ENCODE results near the gene SLC25A12. TPM values are rescaled to one million over a fixed set of nuclear protein-coding genes. Genes with fewer than 3 reads are reported as not detected.
"Not testable (repeated sequence)": the region's sequence is repeated elsewhere in the genome, so short reads cannot be mapped to it uniquely, and the experiment has no call there.

SLC25A12 gene
- total RNA-seq, 1 donor from 2014 or later: 13.9 TPM

DNA sequence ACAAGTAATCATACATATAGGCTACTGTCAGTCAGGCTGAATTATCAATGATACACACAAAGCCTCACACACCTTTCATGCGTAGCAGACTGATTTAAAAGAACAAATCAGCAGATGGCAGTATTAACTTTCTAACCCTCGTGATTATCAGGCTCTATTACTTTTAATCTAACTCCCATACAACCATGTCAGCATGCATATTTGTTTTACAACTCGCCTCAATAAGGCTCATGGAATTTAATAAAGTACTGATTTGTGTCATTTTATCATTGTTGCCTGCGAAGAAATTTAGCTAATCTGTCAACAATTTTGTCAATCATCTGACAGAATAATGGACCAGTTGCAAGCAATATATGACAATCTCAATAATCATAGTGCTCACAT lies 82.8 kb downstream of the SLC25A12 start:
- TF ChIP-seq, protein P1, sequence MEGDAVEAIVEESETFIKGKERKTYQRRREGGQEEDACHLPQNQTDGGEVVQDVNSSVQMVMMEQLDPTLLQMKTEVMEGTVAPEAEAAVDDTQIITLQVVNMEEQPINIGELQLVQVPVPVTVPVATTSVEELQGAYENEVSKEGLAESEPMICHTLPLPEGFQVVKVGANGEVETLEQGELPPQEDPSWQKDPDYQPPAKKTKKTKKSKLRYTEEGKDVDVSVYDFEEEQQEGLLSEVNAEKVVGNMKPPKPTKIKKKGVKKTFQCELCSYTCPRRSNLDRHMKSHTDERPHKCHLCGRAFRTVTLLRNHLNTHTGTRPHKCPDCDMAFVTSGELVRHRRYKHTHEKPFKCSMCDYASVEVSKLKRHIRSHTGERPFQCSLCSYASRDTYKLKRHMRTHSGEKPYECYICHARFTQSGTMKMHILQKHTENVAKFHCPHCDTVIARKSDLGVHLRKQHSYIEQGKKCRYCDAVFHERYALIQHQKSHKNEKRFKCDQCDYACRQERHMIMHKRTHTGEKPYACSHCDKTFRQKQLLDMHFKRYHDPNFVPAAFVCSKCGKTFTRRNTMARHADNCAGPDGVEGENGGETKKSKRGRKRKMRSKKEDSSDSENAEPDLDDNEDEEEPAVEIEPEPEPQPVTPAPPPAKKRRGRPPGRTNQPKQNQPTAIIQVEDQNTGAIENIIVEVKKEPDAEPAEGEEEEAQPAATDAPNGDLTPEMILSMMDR (IDR thresholded peaks at IDR 0.05; ENCODE audit: unreplicated experiment): peak; percentile 34
- H3K27me3 Mint-ChIP-seq: peaks cover 36% of the 10 kb centered on the region
- H3K36me3 Mint-ChIP-seq (ENCODE audit: insufficient read depth): peaks cover 3% of the 10 kb centered on the region
- DNase-seq (ENCODE audit: low spot score, unreplicated experiment): no peak
- H3K27ac Mint-ChIP-seq: no peak overlapping the region
- H3K9me3 Mint-ChIP-seq (ENCODE audit: low read depth): no peaks in the 10 kb centered on the region
- peaks cover 20% of the 10 kb centered on the region for H3K4me1 Mint-ChIP-seq (ENCODE audit: low read depth)
- no peak overlapping the region for H3K4me3 Mint-ChIP-seq (ENCODE audit: low read depth)

GRCh38 chr2:171810422-171811244 lies 83.4 kb downstream of the SLC25A12 start:
- no peak for DNase-seq (ENCODE audit: low spot score, unreplicated experiment)
- Mint-ChIP-seq H3K4me1 (ENCODE audit: low read depth) (peaks cover 20% of the 10 kb centered on the region), H3K9me3 (ENCODE audit: low read depth) (no peaks in the 10 kb centered on the region), H3K4me3 (ENCODE audit: low read depth) (no peak overlapping the region), H3K27ac (no peak overlapping the region), H3K27me3 (peaks cover 36% of the 10 kb centered on the region), H3K36me3 (ENCODE audit: insufficient read depth) (peaks cover 3% of the 10 kb centered on the region)
- TF ChIP-seq, protein P1 (IDR thresholded peaks at IDR 0.05; ENCODE audit: unreplicated experiment): no peak

DNA sequence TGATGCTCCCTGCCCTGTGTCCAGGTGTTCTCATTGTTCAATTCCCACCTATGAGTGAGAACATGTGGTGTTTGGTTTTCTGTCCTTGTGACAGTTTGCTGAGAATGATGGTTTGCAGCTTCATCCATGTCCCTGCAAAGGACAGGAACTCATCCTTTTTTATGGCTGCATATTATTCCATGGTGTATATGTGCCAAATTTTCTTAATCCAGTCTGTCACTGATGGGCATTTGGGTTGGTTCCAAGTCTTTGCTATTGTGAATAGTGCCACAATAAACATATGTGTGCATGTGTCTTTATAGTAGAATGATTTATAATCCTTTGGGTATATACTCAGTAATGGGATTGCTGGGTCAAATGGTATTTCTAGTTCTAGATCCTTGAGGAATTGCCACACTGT lies 85.2 kb downstream of the SLC25A12 start:
- peaks cover 12% of the 10 kb centered on the region for H3K4me1 Mint-ChIP-seq (ENCODE audit: low read depth)
- not testable (repeated sequence) for H3K4me3 Mint-ChIP-seq (ENCODE audit: low read depth); H3K9me3 Mint-ChIP-seq (ENCODE audit: low read depth); H3K36me3 Mint-ChIP-seq (ENCODE audit: insufficient read depth); H3K27ac Mint-ChIP-seq; DNase-seq (ENCODE audit: low spot score, unreplicated experiment)
- peaks cover 28% of the 10 kb centered on the region for H3K27me3 Mint-ChIP-seq

GRCh38 chr2:171807831-171808393 lies 86.1 kb downstream of the SLC25A12 start:
- H3K4me1 Mint-ChIP-seq (ENCODE audit: low read depth): peaks cover 12% of the 10 kb centered on the region
- H3K4me3 Mint-ChIP-seq (ENCODE audit: low read depth): no peak overlapping the region
- TF ChIP-seq, protein P1 (IDR thresholded peaks at IDR 0.05; ENCODE audit: unreplicated experiment): no peak
- peak overlapping the region; percentile 36 for H3K27ac Mint-ChIP-seq
- no peaks in the 10 kb centered on the region for H3K9me3 Mint-ChIP-seq (ENCODE audit: low read depth)
- peaks cover 20% of the 10 kb centered on the region for H3K27me3 Mint-ChIP-seq
- no peak for DNase-seq (ENCODE audit: low spot score, unreplicated experiment)
- H3K36me3 Mint-ChIP-seq (ENCODE audit: insufficient read depth): peaks cover 2% of the 10 kb centered on the region

GRCh38 chr2:171807119-171807518 lies 86.9 kb downstream of the SLC25A12 start:
- no peak overlapping the region for H3K4me3 Mint-ChIP-seq (ENCODE audit: low read depth)
- H3K27me3 Mint-ChIP-seq: peaks cover 13% of the 10 kb centered on the region
- TF ChIP-seq, protein P1 (IDR thresholded peaks at IDR 0.05; ENCODE audit: unreplicated experiment): no peak
- peaks cover 12% of the 10 kb centered on the region for H3K4me1 Mint-ChIP-seq (ENCODE audit: low read depth)
- no peaks in the 10 kb centered on the region for H3K9me3 Mint-ChIP-seq (ENCODE audit: low read depth)
- H3K27ac Mint-ChIP-seq: no peak overlapping the region
- peaks cover 2% of the 10 kb centered on the region for H3K36me3 Mint-ChIP-seq (ENCODE audit: insufficient read depth)
- no peak for DNase-seq (ENCODE audit: low spot score, unreplicated experiment)

Data from progenitor cell of endocrine pancreas (in vitro differentiated cells).